ENCODE results near the gene GOPC.

DNA sequence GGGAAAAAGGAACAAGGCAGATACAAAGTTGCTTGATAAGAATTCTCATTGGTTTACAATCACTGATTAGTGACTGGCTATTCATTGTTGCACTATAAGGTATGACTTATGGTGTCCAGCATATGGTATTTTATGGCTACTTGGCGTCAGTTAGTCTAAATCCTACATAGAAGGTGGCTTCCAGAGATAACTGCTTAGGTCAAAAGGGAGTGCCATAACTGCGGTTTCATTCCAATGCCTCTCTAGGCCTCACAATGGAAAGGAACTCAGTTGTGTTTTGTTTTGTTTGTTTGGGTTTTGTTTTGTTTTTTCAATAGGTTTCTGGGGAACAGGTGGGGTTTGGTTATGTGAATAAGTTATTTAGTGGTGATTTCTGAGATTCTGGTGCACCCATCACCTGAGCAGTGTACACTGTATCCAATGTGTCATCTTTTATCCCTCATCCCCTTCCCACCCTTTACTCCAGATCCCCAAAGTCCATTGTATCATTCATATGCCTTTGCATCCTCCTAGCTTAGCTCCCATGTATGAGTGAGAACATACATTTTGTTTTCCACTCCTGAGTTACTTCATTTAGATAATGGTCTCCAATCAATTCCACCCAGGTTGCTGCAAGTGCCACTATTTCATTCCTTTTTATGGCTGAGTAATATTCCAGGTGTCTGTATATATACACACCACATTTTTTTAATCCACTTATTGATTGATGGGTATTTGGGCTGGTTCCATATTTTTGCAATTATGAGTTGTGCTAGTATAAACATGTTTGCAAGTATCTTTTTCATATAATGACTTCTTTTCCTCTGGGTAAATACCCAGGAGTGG is 7.0 kb downstream of the GOPC start:
- TF ChIP-seq, protein P1, sequence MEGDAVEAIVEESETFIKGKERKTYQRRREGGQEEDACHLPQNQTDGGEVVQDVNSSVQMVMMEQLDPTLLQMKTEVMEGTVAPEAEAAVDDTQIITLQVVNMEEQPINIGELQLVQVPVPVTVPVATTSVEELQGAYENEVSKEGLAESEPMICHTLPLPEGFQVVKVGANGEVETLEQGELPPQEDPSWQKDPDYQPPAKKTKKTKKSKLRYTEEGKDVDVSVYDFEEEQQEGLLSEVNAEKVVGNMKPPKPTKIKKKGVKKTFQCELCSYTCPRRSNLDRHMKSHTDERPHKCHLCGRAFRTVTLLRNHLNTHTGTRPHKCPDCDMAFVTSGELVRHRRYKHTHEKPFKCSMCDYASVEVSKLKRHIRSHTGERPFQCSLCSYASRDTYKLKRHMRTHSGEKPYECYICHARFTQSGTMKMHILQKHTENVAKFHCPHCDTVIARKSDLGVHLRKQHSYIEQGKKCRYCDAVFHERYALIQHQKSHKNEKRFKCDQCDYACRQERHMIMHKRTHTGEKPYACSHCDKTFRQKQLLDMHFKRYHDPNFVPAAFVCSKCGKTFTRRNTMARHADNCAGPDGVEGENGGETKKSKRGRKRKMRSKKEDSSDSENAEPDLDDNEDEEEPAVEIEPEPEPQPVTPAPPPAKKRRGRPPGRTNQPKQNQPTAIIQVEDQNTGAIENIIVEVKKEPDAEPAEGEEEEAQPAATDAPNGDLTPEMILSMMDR (IDR thresholded peaks at IDR 0.05; ENCODE audit: insufficient read depth, low read length): no peak
- TF ChIP-seq, protein P2, sequence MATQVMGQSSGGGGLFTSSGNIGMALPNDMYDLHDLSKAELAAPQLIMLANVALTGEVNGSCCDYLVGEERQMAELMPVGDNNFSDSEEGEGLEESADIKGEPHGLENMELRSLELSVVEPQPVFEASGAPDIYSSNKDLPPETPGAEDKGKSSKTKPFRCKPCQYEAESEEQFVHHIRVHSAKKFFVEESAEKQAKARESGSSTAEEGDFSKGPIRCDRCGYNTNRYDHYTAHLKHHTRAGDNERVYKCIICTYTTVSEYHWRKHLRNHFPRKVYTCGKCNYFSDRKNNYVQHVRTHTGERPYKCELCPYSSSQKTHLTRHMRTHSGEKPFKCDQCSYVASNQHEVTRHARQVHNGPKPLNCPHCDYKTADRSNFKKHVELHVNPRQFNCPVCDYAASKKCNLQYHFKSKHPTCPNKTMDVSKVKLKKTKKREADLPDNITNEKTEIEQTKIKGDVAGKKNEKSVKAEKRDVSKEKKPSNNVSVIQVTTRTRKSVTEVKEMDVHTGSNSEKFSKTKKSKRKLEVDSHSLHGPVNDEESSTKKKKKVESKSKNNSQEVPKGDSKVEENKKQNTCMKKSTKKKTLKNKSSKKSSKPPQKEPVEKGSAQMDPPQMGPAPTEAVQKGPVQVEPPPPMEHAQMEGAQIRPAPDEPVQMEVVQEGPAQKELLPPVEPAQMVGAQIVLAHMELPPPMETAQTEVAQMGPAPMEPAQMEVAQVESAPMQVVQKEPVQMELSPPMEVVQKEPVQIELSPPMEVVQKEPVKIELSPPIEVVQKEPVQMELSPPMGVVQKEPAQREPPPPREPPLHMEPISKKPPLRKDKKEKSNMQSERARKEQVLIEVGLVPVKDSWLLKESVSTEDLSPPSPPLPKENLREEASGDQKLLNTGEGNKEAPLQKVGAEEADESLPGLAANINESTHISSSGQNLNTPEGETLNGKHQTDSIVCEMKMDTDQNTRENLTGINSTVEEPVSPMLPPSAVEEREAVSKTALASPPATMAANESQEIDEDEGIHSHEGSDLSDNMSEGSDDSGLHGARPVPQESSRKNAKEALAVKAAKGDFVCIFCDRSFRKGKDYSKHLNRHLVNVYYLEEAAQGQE (IDR thresholded peaks at IDR 0.05; ENCODE audit: insufficient replicate concordance, low read depth): no peak
- TF ChIP-seq POLR2AphosphoS5 (IDR thresholded peaks at IDR 0.05; ENCODE audit: low read depth) (no peak), GABPA (IDR thresholded peaks at IDR 0.05; ENCODE audit: low read depth) (no peak)
